GM19238 (cell line): ENCODE data around the gene MCC.
"Not testable (repeated sequence)": the region's sequence is repeated elsewhere in the genome, so short reads cannot be mapped to it uniquely, and the experiment has no call there.

ENCODE experiments used
- DNase-seq: peaks from one replicate; pipeline ENCODE4 v3.0.0; 2011; ENCODE audit warnings: low spot score; ENCODE audit not compliant: insufficient read length

Gene MCC

DNA sequence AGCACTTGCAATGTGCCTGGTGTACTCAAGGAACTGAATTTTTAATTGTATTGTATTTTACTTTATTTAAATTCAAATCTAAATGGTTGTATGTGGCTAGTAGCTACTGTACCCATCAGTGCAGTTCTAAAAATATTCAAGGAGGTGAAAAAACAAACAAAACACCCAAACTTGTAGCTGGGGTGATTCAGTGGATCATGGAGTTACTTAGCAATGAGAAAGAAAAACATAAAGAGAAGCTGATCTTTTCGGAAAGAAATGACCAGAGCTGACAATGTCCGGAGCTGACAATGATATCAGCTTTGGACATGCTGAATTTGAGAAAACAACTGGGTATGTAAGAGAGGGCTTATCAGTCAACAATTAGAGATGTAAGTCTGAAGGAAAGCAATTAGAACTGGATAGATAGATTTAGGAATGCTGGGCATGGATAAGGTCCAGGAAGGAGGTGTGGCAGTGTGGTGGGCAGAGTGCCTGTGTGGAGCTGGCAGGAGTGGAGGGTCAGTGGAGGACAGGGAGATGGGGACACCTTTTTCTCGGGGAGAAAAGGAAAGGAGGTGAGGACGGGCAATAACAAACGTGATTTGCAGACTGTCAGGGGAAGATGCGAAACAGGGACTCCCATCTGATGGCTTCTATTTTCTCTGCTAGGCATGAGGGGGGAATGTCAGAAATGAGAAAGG, 398.5 kb downstream of the MCC start:
- DNase-seq: no peak

DNA sequence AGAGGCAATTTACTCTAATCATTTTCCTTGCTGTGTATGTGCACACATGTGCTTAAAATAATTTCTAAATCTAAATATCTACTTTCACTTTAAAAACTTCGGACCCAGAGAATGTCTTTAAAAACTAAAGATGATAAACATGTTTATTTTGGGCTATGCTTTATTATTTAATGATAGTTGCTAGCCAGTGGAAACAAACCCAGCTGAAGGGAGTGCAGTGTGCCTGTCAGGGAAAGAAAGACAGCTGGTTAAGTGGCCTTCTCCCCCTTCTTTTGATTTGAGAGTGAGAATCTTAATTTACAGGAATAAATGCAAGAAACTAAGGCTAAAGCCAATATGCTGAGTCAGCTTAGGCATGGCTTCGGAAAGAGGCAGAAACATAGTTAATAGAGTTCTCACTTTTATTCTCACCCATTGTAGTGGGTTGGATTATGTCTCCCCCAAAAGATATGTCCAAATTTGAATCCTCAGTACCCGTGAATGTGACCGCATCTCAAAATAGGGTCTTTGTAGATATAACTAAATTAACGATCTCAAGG, 400.2 kb downstream of the MCC start:
- DNase-seq: no peak

- no peak for DNase-seq
Measured at GRCh38 chr5:113085880-113086409, 402.3 kb downstream of the MCC start.

- no peak for DNase-seq
Measured at GRCh38 chr5:113085084-113085414, 403.2 kb downstream of the MCC start.

DNA sequence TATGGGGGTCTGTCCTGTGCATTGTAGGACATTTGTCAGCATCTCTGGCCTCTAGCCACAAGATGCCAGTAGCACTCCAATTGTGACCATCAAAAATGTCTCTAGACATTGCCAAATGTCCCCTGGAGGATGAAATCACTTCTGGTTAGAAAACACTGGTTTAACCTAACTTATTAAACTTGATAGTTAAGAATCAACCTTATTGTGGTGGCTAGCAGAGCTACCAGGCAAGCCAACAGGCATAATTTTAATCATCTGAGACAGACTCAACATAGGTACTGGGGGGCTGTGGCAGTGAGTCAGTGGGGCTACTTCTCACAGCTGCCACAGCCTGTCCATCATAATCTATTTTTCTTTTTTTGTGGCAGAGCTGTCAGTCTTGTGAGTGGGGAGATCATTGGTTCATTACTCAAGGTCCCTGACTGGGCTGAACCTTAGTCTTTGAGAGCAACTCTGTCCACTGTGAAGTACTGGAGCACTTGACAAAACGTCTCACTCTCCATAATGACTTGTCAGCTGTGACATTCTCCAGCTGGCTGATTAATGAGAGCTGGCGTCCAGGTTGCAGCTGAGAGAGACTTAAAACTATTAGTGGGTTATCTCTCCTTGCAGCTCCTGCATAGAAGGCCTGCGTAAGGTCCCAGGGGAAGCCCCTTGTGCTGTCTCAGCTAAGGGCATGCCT, 403.7 kb downstream of the MCC start:
- no peak for DNase-seq

GRCh38 chr5:113083481-113083880, 404.8 kb downstream of the MCC start:
- no peak for DNase-seq

- DNase-seq: no peak
Measured at GRCh38 chr5:113082547-113082905, 405.7 kb downstream of the MCC start.

DNA sequence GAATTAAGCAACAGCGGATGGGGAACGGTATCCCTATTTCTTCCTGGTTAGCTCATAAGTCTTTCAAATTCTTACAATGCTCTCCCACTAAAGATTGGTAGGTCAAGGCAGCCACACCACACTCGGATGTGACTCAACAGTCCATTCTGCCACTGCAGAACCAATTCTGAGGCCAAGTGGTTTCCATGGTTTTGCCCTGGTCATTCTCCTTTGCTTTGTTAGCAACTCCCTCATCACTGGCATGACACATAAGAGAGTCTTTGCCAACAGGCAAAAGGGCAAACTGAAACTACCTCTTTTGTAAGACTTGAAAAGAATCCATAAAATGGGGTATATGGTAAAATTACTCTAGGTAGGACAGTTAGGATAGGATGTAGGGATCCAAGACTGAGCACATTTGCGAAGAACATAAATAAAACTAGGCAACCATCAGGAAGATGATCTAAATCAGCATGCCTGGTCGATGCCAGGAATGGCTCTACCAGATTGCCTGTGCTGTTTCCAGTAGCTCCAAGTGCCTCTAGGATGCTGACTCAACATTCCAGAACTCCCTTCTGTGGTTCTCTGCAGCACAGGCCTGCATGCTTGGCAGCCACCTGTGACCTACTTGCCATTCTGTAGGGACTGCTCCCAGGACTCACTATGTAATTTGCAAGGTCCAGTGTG, 406.2 kb downstream of the MCC start:
- no peak for DNase-seq

- DNase-seq: no peak
Measured at GRCh38 chr5:113081091-113081839, 407.0 kb downstream of the MCC start.

DNA sequence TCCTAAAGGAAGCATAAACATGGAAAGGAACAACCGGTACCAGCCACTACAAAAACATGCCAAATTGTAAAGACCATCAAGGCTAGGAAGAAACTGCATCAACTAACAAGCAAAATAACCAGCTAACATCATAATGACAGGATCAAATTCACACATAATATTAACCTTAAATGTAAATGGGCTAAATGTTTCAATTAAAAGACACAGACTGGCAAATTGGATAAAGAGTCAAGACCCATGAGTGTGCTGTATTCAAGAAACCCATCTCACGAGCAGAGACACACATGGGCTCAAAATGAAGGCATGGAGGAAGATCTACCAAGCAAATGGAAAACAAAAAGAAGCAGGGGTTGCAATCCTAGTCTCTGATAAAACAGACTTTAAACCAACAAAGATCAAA, 411.6 kb downstream of the MCC start:
- not testable (repeated sequence) for DNase-seq

DNA sequence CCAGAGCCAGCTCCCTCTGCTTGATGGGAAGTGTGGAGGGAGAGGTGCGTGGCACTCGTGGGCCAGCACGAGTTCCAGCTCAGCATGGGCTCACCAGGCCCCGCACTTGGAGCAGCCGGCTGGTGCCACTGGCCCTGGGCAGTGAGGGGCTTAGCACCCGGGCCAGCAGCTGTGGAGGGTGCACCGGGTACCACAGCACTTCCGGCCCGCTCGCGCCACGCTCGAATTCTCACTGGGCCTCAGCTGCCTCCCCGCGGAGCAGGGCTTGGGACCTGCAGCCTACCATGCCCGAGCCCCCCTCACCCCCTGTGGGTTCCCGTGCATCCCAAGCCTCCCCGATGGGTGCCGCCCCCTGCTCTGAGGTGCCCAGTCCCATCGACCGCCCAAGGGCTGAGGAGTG, 413.2 kb downstream of the MCC start:
- no peak for DNase-seq

GRCh38 chr5:113073629-113074034, 414.6 kb downstream of the MCC start:
- DNase-seq: not testable (repeated sequence)

GRCh38 chr5:113071401-113071800, 416.9 kb downstream of the MCC start:
- no peak for DNase-seq

DNA sequence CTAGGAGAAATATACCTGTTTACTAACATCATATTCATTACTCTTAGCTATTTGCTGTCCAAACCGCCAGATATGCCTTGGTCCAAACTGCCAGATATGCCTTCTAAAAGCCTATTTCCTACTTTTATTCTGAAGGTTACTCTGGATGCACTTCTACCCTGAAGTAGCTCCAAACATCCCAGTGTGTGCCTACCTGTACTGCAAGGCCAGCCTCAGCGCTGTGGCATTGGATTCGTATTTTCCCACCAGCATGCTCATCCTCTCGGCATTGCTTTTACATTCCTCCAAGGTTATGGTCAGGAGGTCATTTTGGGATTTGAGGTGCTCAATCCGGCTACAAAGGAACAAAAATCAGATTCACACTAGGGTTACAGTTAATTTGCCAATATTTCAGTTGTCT, 417.4 kb downstream of the MCC start:
- no peak for DNase-seq

DNA sequence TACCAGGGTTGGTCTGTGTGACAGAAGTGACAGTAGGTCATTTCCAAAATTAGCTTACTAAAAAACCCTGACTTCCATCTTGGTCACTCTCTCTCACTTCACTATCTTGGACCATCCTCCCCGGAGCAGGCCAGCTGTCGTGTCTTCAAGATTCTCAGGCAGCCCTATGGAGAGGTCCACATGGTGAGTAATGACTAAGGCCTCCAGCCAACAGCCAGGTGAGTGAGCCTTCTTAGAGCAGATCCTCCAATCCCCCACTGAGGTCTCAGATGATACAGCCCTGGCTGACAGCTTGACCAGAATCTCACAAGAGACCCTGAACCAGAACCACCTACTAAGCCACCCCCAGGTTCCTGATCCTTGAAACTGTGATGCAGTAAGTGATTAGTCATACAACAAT, 419.7 kb downstream of the MCC start:
- DNase-seq: no peak

DNA sequence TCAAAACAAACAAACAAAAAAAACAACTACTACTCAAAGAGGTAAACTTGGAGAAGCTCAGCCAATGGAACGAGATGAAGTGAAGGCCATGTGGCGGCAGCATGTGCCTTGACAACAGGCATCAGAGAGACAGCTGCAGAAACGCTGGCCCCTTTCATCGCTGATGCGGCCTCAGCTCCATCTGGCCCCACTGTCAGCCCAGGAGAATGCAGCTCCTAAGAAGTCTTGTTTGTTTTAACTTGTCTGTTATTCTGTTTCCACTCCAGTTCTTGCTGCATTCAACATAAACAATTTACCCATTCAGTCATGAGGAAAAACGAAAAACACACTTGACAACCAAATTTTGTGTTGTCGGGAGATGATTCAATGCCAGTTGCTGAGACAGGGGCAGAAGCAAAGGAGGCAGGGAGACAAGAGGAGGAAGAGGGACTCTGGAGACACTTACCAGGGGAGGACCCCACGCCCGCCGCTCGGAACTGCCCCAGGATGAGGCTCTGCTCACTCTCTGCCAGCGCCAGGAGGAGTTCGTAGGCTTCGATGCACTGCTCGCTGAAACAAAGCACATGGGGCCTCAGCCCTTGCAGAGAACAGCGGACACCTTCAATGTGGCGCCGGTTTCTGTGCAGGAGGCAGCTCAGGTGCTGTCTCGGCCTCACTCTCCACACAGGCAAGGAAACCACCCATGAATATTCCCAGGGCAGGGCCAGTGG, 420.5 kb downstream of the MCC start:
- no peak for DNase-seq

GRCh38 chr5:113065626-113066025, 422.6 kb downstream of the MCC start:
- DNase-seq: no peak

GRCh38 chr5:113064806-113065205, 423.4 kb downstream of the MCC start:
- DNase-seq: no peak

DNA sequence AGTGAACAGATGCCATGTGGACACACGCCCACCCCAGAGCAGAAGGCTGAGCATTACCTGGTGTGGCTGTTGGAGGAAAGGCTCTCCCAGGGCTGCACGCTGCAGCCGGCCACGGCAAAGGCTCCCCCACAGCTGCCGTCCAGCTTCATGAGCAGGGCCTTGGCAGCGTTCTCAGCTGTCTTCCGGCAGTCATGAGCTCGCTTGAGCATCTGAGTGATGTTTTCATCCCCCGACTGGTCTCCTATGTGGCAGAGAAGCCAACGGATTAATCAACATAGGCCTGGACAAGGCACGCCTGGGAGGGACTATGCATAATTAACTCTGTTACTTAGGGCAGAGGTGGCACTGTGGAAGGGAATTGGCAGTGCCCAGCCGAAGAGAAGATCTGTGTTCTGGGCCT, 424.3 kb downstream of the MCC start:
- DNase-seq: no peak

DNA sequence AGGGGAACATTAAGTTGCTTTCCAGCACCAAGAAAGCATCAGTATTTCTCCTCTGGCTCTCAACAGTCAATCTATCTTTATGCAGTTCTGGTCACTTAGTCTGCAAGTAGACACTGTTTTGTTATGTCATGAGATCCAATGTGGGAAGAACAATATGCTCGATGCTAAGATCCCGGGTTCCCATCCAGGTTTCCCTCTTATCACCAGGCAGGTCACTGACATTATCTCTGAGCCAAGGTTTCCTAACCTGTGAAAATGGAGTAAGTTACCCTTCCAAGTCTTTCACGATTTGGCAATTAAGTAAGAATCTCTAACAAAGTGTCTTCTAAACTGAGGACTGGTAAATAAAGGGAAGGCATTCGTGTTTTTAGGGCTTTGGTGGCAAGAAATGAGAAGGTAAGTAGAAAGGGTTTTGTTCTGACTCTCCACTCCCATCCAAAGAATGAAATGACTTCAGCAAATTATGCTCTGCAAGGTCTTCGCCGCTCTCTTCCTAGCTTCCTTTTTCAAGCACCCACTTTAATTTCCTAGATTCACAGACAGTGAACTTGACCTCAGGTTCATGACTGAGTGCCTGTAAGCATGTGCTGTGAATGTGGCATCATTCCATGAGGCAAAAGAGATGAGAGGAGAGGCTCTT, 425.3 kb downstream of the MCC start:
- no peak for DNase-seq
